Natural killer cell (primary cell): ENCODE results near the gene RASGRP3. TPM values are rescaled to one million over a fixed set of nuclear protein-coding genes. Genes with fewer than 3 reads are reported as not detected.
A peak's percentile ranks its signal among the peaks of the same experiment; 100 is the strongest.

Experiments
- ATAC-seq, 3 donors: fragments of 150-1000 bp in 2 of 3; fragments of 200-7000 bp in 1 of 3; cut with Tn5 transposase; 1 replicate in 1 of 3; 2 replicates in 2 of 3; pipeline ENCODE4 v1.10.0; 2021; ENCODE audit warnings: mild to moderate bottlenecking in 2 of 3, moderate library complexity in 2 of 3
- DNase-seq, 2 donors: peaks; one replicate each; pipeline versions ENCODE4 v3.0.0 to v3.0.0-alpha.2; 2013 to 2021; ENCODE audit warnings: mixed read lengths in 1 of 2
- H3K27ac ChIP-seq: one replicate; pipeline ENCODE4 v1.5.1; 2013; ENCODE audit warnings: mild to moderate bottlenecking, low read length
- H3K27me3 ChIP-seq: one replicate; pipeline ENCODE4 v1.6.1; 2013; ENCODE audit warnings: low read length; ENCODE audit not compliant: control insufficient read depth, insufficient read depth
- H3K36me3 ChIP-seq: one replicate; pipeline ENCODE4 v1.6.1; 2013; ENCODE audit warnings: low read length; ENCODE audit not compliant: control insufficient read depth, insufficient read depth
- H3K4me1 ChIP-seq: one replicate; pipeline ENCODE4 v1.6.1; 2013; ENCODE audit warnings: low read length; ENCODE audit not compliant: control insufficient read depth, insufficient read depth
- H3K4me3 ChIP-seq: one replicate; pipeline ENCODE4 v1.5.1; 2013; ENCODE audit warnings: low read length
- H3K9me3 ChIP-seq: one replicate; pipeline ENCODE4 v1.6.1; 2013; ENCODE audit warnings: low read length; ENCODE audit not compliant: control insufficient read depth, insufficient read depth
- H3K27ac Mint-ChIP-seq, 2 donors: one replicate each; pipeline ENCODE4 v1.8.0; 2022; ENCODE audit warnings: mild to moderate bottlenecking in 2 of 2, mixed read lengths in 2 of 2, moderate library complexity in 1 of 2
- H3K27me3 Mint-ChIP-seq, 2 donors: one replicate each; pipeline ENCODE4 v1.8.0; 2022; ENCODE audit warnings: low read depth in 2 of 2, mixed read lengths in 2 of 2
- H3K36me3 Mint-ChIP-seq: one replicate; pipeline ENCODE4 v1.8.0; 2022; ENCODE audit warnings: mixed read lengths
- H3K4me1 Mint-ChIP-seq, 2 donors: one replicate each; pipeline ENCODE4 v1.8.0; 2022; ENCODE audit warnings: mixed read lengths in 2 of 2
- H3K4me3 Mint-ChIP-seq: one replicate; pipeline ENCODE4 v1.8.0; 2022; ENCODE audit warnings: mild to moderate bottlenecking, moderate library complexity, mixed read lengths
- H3K9me3 Mint-ChIP-seq, 2 donors: one replicate each; pipeline ENCODE4 v1.8.0; 2022; ENCODE audit warnings: mixed read lengths in 2 of 2
- WGBS: methylation state at CpG from one replicate; pipeline ENCODE4 v1.1.7; 2013; ENCODE audit warnings: missing lambda C conversion rate; ENCODE audit not compliant: insufficient coverage; 5-methylcytosine and 5-hydroxymethylcytosine counted together
- intact Hi-C: fragments of 100-400 bp; cut with micrococcal nuclease; formaldehyde crosslinking; loops from one replicate; pipeline ENCODE4 v1.14.2; 2022
- total RNA-seq, 4 donors: library from RNA; stranded (reverse); fragments of 120-200 nt in 1 of 4; gene quantifications; one replicate each; pipeline versions ENCODE4 v1.2.3 to v1.2.4, GENCODE V29; 2013 to 2022
- TF ChIP-seq, protein P1 (sequence below): fragments of 200-600 bp; IDR thresholded peaks from one replicate; pipeline ENCODE4 v1.8.0; 2022; ENCODE audit warnings: antibody characterized with exemption

Gene RASGRP3
- total RNA-seq, 3 donors from 2014 or later (not counting 1 experiment from before 2014, with no cell fraction given) = 1.8 to 21.1 (median 2.7) TPM

DNA sequence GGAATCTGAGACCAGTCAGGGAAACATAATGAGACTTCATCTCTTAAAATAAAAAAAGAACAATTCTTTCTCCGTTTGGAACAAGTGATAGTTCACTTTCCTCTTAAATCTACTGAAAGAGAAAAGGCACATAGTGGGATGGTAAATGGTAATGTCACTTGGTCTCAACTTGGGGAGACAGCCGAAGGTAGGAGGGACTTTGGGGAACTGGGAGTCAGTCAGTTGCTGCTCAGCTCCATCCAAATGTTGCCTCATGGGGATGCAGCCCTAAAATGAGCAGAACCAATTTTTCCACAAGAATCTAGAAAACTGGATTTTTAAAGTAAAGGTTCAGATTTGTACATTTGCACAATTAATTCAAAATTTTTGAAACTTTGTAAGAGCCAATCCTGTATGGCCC lies 19.2 kb downstream of the RASGRP3 start:
- H3K36me3 ChIP-seq = no peaks in the 10 kb centered on the region
- H3K4me3 ChIP-seq = no peak overlapping the region
- Mint-ChIP-seq H3K9me3 (no peaks in the 10 kb centered on the region), H3K27me3 (peaks cover 27 to 62% of the 10 kb centered on the region in 2 donors), H3K36me3 (no peaks in the 10 kb centered on the region), H3K4me1 (peaks cover 28 to 29% of the 10 kb centered on the region in 2 donors), H3K4me3 (peak overlapping the region; percentile 31), H3K27ac (no peak overlapping the region)
- 88% methylated on average over 1 of the region's 2 CpGs for WGBS
- intact Hi-C loops = no loop called here
- TF ChIP-seq, protein P1, sequence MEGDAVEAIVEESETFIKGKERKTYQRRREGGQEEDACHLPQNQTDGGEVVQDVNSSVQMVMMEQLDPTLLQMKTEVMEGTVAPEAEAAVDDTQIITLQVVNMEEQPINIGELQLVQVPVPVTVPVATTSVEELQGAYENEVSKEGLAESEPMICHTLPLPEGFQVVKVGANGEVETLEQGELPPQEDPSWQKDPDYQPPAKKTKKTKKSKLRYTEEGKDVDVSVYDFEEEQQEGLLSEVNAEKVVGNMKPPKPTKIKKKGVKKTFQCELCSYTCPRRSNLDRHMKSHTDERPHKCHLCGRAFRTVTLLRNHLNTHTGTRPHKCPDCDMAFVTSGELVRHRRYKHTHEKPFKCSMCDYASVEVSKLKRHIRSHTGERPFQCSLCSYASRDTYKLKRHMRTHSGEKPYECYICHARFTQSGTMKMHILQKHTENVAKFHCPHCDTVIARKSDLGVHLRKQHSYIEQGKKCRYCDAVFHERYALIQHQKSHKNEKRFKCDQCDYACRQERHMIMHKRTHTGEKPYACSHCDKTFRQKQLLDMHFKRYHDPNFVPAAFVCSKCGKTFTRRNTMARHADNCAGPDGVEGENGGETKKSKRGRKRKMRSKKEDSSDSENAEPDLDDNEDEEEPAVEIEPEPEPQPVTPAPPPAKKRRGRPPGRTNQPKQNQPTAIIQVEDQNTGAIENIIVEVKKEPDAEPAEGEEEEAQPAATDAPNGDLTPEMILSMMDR = no peak
- no peaks in the 10 kb centered on the region for H3K27me3 ChIP-seq
- DNase-seq = no peak
- H3K4me1 ChIP-seq = peaks cover 13% of the 10 kb centered on the region
- ATAC-seq = no peak
- no peaks in the 10 kb centered on the region for H3K9me3 ChIP-seq
- no peak overlapping the region for H3K27ac ChIP-seq

DNA sequence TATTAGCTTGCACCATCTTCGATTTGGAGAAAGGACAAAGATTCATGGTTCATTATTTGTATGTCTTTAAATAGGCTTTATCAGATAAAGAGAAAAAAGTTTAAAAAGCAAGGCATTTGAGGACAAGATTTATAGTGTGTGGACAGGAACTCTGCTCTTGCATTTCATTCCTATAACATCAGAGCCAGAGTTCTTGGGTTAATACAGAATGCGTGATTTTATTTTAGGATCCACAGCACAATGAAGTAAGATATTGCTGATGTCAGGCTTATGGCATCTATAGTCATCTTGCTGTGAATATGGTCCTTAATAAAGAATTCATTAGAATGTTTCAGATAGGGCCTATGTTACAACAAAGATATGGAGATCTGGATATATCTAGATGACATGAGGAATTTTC lies 19.7 kb downstream of the RASGRP3 start:
- H3K36me3 ChIP-seq = no peaks in the 10 kb centered on the region
- peaks cover 29 to 64% of the 10 kb centered on the region in 2 donors for H3K27me3 Mint-ChIP-seq
- H3K27ac ChIP-seq = no peak overlapping the region
- TF ChIP-seq, protein P1 = no peak
- intact Hi-C loops = no loop called here
- H3K4me1 Mint-ChIP-seq = peaks cover 28 to 29% of the 10 kb centered on the region in 2 donors
- H3K27ac Mint-ChIP-seq = no peak overlapping the region
- 84% methylated on average over 2 of the region's 2 CpGs for WGBS
- H3K27me3 ChIP-seq = no peaks in the 10 kb centered on the region
- H3K4me1 ChIP-seq = peaks cover 13% of the 10 kb centered on the region
- DNase-seq = no peak
- no peaks in the 10 kb centered on the region for H3K36me3 Mint-ChIP-seq
- no peak overlapping the region for H3K4me3 ChIP-seq
- no peaks in the 10 kb centered on the region for H3K9me3 Mint-ChIP-seq
- peak overlapping the region; percentile 49 for H3K4me3 Mint-ChIP-seq
- H3K9me3 ChIP-seq = no peaks in the 10 kb centered on the region
- no peak for ATAC-seq

DNA sequence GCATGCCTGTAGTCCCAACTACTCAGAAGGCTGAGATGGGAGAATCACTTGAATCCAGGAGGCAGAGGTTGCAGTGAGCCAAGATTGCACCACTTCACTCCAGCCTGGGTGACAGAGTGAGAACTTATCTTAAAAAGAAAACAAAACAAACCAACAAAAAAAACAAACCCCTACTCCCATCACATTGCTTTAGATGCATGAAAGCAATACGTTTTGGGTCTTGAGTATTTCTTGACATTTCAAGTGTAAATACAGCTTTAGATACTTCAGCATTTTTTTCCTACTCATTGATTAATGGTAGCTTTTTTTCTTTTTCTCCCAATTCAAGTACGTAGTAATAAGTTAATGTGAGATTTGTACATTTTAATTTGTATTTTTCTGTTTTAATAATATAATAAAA lies 20.3 kb downstream of the RASGRP3 start:
- H3K4me1 ChIP-seq = peaks cover 10% of the 10 kb centered on the region
- TF ChIP-seq, protein P1 = no peak
- intact Hi-C loops = no loop called here
- H3K27me3 ChIP-seq = no peaks in the 10 kb centered on the region
- no peak for ATAC-seq
- no CpG with 5 or more reads among the region's 2 CpGs for WGBS
- peaks cover 25 to 29% of the 10 kb centered on the region in 2 donors for H3K4me1 Mint-ChIP-seq
- peak overlapping the region; percentile 49 for H3K4me3 Mint-ChIP-seq
- H3K36me3 Mint-ChIP-seq = no peaks in the 10 kb centered on the region
- H3K36me3 ChIP-seq = no peaks in the 10 kb centered on the region
- H3K27me3 Mint-ChIP-seq = peaks cover 30 to 66% of the 10 kb centered on the region in 2 donors
- no peak overlapping the region for H3K27ac ChIP-seq
- no peaks in the 10 kb centered on the region for H3K9me3 Mint-ChIP-seq
- H3K27ac Mint-ChIP-seq = no peak overlapping the region
- H3K4me3 ChIP-seq = no peak overlapping the region
- no peak for DNase-seq
- H3K9me3 ChIP-seq = no peaks in the 10 kb centered on the region

DNA sequence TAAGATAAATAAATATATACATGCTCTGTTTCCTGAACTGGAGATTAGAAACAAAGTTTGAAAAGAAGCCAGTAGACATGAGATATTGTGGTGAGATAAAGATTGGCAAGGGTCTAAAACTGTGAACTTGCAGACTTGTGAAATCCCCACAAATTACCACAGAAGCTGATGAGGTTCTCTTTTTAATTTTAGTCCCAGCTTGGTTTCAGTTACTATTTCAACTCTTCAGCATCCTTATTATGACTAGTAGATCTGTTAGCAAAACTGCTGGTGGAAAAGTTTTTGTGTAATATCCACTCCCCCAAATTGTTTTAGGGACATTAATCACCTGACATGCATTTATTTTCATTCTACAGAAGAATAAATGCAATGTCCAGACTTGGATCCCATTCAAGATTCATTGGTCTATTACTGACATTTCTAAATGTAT lies 20.8 kb downstream of the RASGRP3 start:
- Mint-ChIP-seq H3K9me3 (no peaks in the 10 kb centered on the region), H3K27ac (peak overlapping the region in 1 of 2 donors; percentile 9), H3K36me3 (no peaks in the 10 kb centered on the region), H3K4me3 (peak overlapping the region; percentile 54), H3K4me1 (peaks cover 23 to 29% of the 10 kb centered on the region in 2 donors), H3K27me3 (peaks cover 32 to 66% of the 10 kb centered on the region in 2 donors)
- Histone ChIP-seq H3K4me3 (no peak overlapping the region), H3K4me1 (peaks cover 9% of the 10 kb centered on the region), H3K36me3 (no peaks in the 10 kb centered on the region), H3K27ac (peak overlapping the region; percentile 19), H3K27me3 (no peaks in the 10 kb centered on the region), H3K9me3 (no peaks in the 10 kb centered on the region)
- TF ChIP-seq, protein P1 = no peak
- intact Hi-C loops = no loop called here
- ATAC-seq = peak; percentile 77 to 93 (median 81)
- peak in 1 of 2 donors; percentile 63 for DNase-seq
